Transverse colon (tissue), 4 donors: ENCODE results near the gene LRPAP1. TPM values are rescaled to one million over a fixed set of nuclear protein-coding genes. Genes with fewer than 3 reads are reported as not detected.

Source experiments
- DNase-seq: peaks from one replicate; pipeline ENCODE4 v3.0.0-alpha.2; 2019
- H3K27ac ChIP-seq, 4 donors: fragments of 200-600 bp; sonication (generic); 2 replicates each; pipeline ENCODE4 v1.5.1; 2016 to 2018; ENCODE audit warnings: inconsistent platforms in 4 of 4
- H3K27me3 ChIP-seq: fragments of 200-600 bp; sonication (generic); 2 replicates; pipeline ENCODE4 v1.5.1; 2017; ENCODE audit warnings: inconsistent platforms
- H3K36me3 ChIP-seq, 4 donors: fragments of 200-600 bp; sonication (generic); 2 replicates each; pipeline ENCODE4 v1.5.1; 2017 to 2019; ENCODE audit warnings: inconsistent platforms in 4 of 4
- H3K4me1 ChIP-seq, 4 donors: fragments of 200-600 bp; sonication (generic); 2 replicates each; pipeline ENCODE4 v1.5.1; 2017 to 2020; ENCODE audit warnings: inconsistent platforms in 4 of 4
- H3K4me3 ChIP-seq, 4 donors: fragments of 200-600 bp; sonication (generic); 1 replicate in 1 of 4; 2 replicates in 3 of 4; pipeline versions ENCODE4 v1.5.1 to v1.6.1; 2017 to 2019; ENCODE audit warnings: inconsistent platforms in 4 of 4
- H3K9me3 ChIP-seq, 2 donors: fragments of 200-600 bp; sonication (generic); 2 replicates each; pipeline ENCODE4 v1.5.1; 2017 to 2019; ENCODE audit warnings: inconsistent platforms in 2 of 2
- EP300 ChIP-seq: sonication (generic); formaldehyde crosslinking; IDR thresholded peaks from one replicate; pipeline ENCODE4 v1.6.1; 2017; ENCODE audit warnings: antibody characterized with exemption, low read depth
- POLR2A ChIP-seq: fragments of 450-650 bp; IDR thresholded peaks from one replicate; pipeline ENCODE4 v1.6.1; 2016; ENCODE audit warnings: antibody characterized with exemption, mild to moderate bottlenecking, moderate library complexity
- POLR2AphosphoS5 ChIP-seq, 3 donors: sonication (generic); formaldehyde crosslinking; IDR thresholded peaks; one replicate each; pipeline ENCODE4 v1.6.1; 2016; ENCODE audit warnings: antibody characterized with exemption in 3 of 3
- WGBS, 2 donors: methylation state at CpG; one replicate each; pipeline ENCODE4 v1.1.5; 2018; ENCODE audit warnings: low coverage in 1 of 2; 5-methylcytosine and 5-hydroxymethylcytosine counted together
- in situ Hi-C, 4 donors: fragments of 200-750 bp; cut with MboI; loops; one replicate each; pipeline versions ENCODE4 v1.15.0 to v1.15.1; 2017; ENCODE audit warnings: low sequenced_read_pairs in 3 of 4, low pct_ligation_motif_present in 1 of 4, low pct_unique_long_range_greater_than_20kb in 1 of 4
- intact Hi-C: fragments of 100-400 bp; cut with DNase I; formaldehyde crosslinking; loops from one replicate; pipeline ENCODE4 v1.15.1; 2023; ENCODE audit warnings: low total_unique reads
- total RNA-seq, 4 donors: library from RNA; depleted of rRNA; stranded (reverse); fragments of >200 nt; gene quantifications; one replicate each; pipeline ENCODE4 v1.1.0, GENCODE V29; 2016
- TF ChIP-seq, protein P1 (sequence below), 5 experiments: fragments of 200-600 bp in 3 of 5; fragments of 450-650 bp in 2 of 5; sonication (generic) in 3 of 5; IDR thresholded peaks; 1 replicate in 2 of 5; 2 replicates in 3 of 5; pipeline ENCODE4 v1.5.1; 2016 to 2017; ENCODE audit warnings: antibody characterized with exemption in 5 of 5, inconsistent platforms in 3 of 5, mild to moderate bottlenecking in 2 of 5, moderate library complexity in 1 of 5

LRPAP1 gene
- total RNA-seq, 4 donors from 2014 or later = 98.6 to 140 (median 115) TPM

DNA sequence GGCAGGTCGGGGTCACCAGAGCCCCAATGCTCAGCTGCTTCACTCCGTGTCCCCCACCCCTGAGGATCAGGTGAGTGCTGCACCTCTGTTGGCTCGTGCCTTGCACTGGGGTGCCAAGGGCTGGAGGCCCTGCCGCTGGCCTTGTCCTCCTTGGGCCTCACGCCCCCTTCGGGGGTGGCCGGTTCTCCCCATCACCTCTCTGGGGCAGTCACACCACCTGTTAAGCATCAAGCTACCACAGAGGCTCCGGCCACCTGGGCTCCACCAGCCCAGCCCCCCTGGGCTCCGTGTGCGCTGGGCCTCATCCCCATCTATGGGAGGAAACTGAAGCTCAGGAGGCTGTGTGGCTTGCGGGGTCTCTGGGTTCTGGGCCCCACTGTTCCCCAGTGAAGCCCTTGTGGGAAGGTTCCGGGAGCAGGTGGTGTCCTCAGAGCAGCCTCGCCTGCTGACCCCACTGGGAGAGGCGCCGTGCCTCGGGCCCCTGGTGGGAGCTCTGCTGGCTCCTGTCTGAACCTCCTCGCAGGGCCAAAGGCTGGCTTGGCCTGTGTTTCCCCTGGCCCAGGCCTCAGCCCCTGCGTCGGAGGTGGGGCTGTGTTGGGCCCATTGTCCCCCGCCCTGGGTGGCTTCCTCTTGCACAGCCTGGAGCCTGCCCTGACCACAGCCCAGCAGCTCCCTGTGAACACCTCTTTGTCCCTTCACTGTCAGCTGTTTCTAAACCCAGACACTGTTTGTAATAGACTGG, 38.3 kb downstream of the LRPAP1 start:
- Histone ChIP-seq H3K36me3 (no peaks in the 10 kb centered on the region), H3K27ac (no peak overlapping the region), H3K4me1 (no peaks in the 10 kb centered on the region), H3K27me3 (peaks cover 58% of the 10 kb centered on the region), H3K4me3 (no peak overlapping the region), H3K9me3 (no peaks in the 10 kb centered on the region)
- TF ChIP-seq POLR2A = no peak
- TF ChIP-seq POLR2AphosphoS5 (IDR thresholded peaks at IDR 0.05) = no peak
- TF ChIP-seq, protein P1, sequence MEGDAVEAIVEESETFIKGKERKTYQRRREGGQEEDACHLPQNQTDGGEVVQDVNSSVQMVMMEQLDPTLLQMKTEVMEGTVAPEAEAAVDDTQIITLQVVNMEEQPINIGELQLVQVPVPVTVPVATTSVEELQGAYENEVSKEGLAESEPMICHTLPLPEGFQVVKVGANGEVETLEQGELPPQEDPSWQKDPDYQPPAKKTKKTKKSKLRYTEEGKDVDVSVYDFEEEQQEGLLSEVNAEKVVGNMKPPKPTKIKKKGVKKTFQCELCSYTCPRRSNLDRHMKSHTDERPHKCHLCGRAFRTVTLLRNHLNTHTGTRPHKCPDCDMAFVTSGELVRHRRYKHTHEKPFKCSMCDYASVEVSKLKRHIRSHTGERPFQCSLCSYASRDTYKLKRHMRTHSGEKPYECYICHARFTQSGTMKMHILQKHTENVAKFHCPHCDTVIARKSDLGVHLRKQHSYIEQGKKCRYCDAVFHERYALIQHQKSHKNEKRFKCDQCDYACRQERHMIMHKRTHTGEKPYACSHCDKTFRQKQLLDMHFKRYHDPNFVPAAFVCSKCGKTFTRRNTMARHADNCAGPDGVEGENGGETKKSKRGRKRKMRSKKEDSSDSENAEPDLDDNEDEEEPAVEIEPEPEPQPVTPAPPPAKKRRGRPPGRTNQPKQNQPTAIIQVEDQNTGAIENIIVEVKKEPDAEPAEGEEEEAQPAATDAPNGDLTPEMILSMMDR (IDR thresholded peaks at IDR 0.05) = no peak
- TF ChIP-seq EP300 = no peak
- WGBS, 2 donors = 72% methylated on average over 10 of the region's 20 CpGs; no CpG with 5 or more reads in 1 of the 2 donors
- no peak for DNase-seq
- intact Hi-C loops (no loop called here), in situ Hi-C loops (no loop called here)

- no peak for TF ChIP-seq POLR2A
- TF ChIP-seq, protein P1 (IDR thresholded peaks at IDR 0.05) = no peak
- H3K4me3 ChIP-seq = no peak overlapping the region
- peaks cover 67% of the 10 kb centered on the region for H3K27me3 ChIP-seq
- DNase-seq = no peak
- no peaks in the 10 kb centered on the region for H3K4me1 ChIP-seq
- in situ Hi-C loops = no loop called here
- intact Hi-C loops = no loop called here
- 86% methylated on average over 35 of the region's 55 CpGs; no CpG with 5 or more reads in 1 of the 2 donors for WGBS, 2 donors
- no peaks in the 10 kb centered on the region for H3K9me3 ChIP-seq
- no peaks in the 10 kb centered on the region for H3K36me3 ChIP-seq
- H3K27ac ChIP-seq = no peak overlapping the region
These were observed 39.2 kb downstream of the LRPAP1 start for GRCh38 chr4:3492741-3493719.

DNA sequence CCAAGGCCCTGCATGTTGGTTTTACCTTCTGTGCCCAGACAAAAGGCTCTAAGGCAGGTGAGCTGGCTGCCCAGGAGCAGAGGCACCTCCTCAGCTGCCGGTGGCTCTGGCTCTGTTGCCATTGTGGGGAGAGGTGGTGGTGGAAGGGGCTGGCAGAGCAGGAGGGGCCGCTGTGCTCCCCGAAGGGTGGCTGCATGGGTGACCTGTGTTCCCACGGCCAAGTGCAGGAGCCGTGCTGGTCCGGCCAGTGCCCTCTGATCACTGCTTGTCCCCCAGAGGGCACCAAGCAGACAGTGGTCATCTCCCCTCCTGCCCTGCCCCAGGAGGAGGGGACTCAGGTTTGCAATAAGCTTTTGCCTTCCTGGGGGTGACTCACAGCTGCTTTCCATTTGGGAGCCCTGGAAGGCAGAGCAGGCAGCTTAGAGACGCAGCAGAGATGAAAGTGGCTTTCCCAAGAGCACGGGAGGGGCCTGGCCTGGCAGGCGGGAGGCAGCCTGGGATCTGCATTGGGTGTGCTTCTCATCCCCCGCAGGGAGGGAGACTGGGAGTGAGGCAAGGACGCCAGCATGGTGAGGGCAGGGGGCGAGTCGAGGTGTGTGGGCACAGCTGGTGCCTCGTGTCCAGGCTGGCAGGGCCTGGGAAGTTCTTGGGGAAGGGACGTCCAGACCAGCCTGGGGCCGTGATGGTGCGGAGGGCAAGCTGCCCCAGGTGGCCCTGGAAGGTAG, 40.4 kb downstream of the LRPAP1 start:
- 60 to 83% methylated on average over 1 to 16 of the region's 17 CpGs for WGBS, 2 donors
- Histone ChIP-seq H3K9me3 (no peaks in the 10 kb centered on the region), H3K36me3 (no peaks in the 10 kb centered on the region), H3K4me1 (no peaks in the 10 kb centered on the region), H3K27me3 (peaks cover 72% of the 10 kb centered on the region), H3K27ac (no peak overlapping the region), H3K4me3 (no peak overlapping the region)
- no peak for DNase-seq
- in situ Hi-C loops (no loop called here), intact Hi-C loops (no loop called here)
- no peak for TF ChIP-seq POLR2A
- TF ChIP-seq EP300 = no peak
- no peak for TF ChIP-seq POLR2AphosphoS5 (IDR thresholded peaks at IDR 0.05)
- TF ChIP-seq, protein P1 (IDR thresholded peaks at IDR 0.05) = no peak
